ENCODE data around the gene TMEM35B. TPM values are rescaled to one million over a fixed set of nuclear protein-coding genes. Genes with fewer than 3 reads are reported as not detected.

The TMEM35B gene
- total and polyA plus RNA-seq, 9 of the 15 experiments (the other 6 are each of a cell fraction or from before 2014, with no cell fraction given) = 11.4 to 142 (median 21.4) TPM

DNA sequence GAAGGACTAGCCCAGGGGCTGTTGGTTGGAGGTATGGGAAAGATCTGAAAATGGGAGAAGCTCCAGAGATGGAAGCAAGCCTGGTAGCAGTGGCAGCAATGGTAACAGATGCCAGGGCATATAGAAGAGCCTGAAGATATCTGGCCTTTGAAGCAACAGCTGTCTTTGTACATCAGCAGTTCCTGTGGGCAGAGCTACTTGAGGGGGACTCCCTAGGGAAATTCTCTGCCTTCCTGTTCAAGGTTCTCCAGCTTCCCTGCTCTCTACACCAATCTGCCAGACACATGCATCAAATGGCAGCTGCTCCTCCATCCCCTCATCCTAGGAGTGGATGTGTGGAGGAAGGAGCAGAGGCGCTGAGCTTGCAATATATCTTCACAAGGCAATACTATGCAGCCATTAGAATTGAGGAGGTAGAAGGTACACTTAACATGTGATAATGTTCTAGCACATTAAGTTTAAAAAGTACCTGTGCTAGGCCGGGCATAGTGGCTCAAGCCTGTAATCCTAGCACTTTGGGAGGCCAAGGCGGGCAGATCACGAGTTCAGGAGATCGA lies 2.2 kb downstream of the TMEM35B start:
- CTCF ChIA-PET (ENCODE audit: low intra/inter-chr PET ratio) = no interaction called here
- no peak overlapping the region for H2AFZ ChIP-seq (ENCODE audit: low read depth, low read length)
- H3K4me3 ChIP-seq = no peak overlapping the region
- FAIRE-seq (no peak), DNase-seq (ENCODE audit: extremely low read depth in 1 of 4, low spot score in 3 of 4) (no peak), ATAC-seq (no peak)
- no peaks in the 10 kb centered on the region for H4K20me1 ChIP-seq (replicated peaks; ENCODE audit: control insufficient read depth, insufficient read depth, low read length)
- peaks cover 12% of the 10 kb centered on the region; the same call in 2 of the 3 replicates for H3K79me2 ChIP-seq (ENCODE audit: control insufficient read depth, insufficient read depth, low read length)
- peaks cover 3% of the 10 kb centered on the region for H3K9me1 ChIP-seq (ENCODE audit: control insufficient read depth, insufficient read depth, low read length)
- H3K9me3 ChIP-seq (replicated peaks; ENCODE audit: control insufficient read depth, insufficient read depth, low read depth, low read length) = no peaks in the 10 kb centered on the region
- TF ChIP-seq MAFG (tag; conservative IDR thresholded peaks at IDR 0.05) = peak; percentile 20; the same call in 1 of the 2 replicates
- no peak for TF ChIP-seq HDGF (IDR thresholded peaks at IDR 0.05)
- TF ChIP-seq LARP7 (IDR thresholded peaks at IDR 0.05) = no peak
- no peak for TF ChIP-seq RAD21 (CRISPR knock-in tag; conservative IDR thresholded peaks at IDR 0.05 in 1 of 2, IDR thresholded peaks at IDR 0.05 in 1 of 2)
- peak; percentile 41; the same call in 1 of the 2 replicates for TF ChIP-seq C11orf30 (IDR thresholded peaks at IDR 0.05; ENCODE audit: low read depth)
- peak; percentile 27; the same call in 1 of the 2 replicates for TF ChIP-seq MAFK (IDR thresholded peaks at IDR 0.05; ENCODE audit: low read length)
- TF ChIP-seq, protein P1, sequence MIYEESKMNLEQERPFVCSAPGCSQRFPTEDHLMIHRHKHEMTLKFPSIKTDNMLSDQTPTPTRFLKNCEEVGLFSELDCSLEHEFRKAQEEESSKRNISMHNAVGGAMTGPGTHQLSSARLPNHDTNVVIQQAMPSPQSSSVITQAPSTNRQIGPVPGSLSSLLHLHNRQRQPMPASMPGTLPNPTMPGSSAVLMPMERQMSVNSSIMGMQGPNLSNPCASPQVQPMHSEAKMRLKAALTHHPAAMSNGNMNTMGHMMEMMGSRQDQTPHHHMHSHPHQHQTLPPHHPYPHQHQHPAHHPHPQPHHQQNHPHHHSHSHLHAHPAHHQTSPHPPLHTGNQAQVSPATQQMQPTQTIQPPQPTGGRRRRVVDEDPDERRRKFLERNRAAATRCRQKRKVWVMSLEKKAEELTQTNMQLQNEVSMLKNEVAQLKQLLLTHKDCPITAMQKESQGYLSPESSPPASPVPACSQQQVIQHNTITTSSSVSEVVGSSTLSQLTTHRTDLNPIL (CRISPR knock-in tag; IDR thresholded peaks at IDR 0.05) = no peak
- TF ChIP-seq ZNF316 (IDR thresholded peaks at IDR 0.05) = peak; percentile 63
- H3K4me2 ChIP-seq (ENCODE audit: insufficient read depth, low read length) = no peak overlapping the region
- H3K9ac ChIP-seq (ENCODE audit: insufficient read depth in 1 of 2, low read depth in 2 of 2, low read length in 2 of 2) = no peak overlapping the region
- intact Hi-C loops (cut with micrococcal nuclease) (no loop called here), in situ Hi-C loops (cut with MboI) (no loop called here)
- H3K27ac ChIP-seq (ENCODE audit: extremely low read depth, low read depth, low read length) = no peak overlapping the region
- peaks cover 6 to 13% of the 10 kb centered on the region in 2 experiments for H3K4me1 ChIP-seq (replicated peaks in 1 of 2; ENCODE audit: control insufficient read depth in 2 of 2, insufficient read depth in 2 of 2, low read length in 2 of 2)
- no peaks in the 10 kb centered on the region for H3K27me3 ChIP-seq (ENCODE audit: control insufficient read depth in 2 of 2, insufficient read depth in 2 of 2, low read length in 2 of 2)
- WGBS (ENCODE audit: insufficient coverage, low coverage, missing lambda C conversion rate) = 84% methylated on average over 5 of the region's 5 CpGs
- POLR2A ChIA-PET = interaction anchor here (1.0 to 6.0 kb wide), 4 partner anchors 11 to 49 kb away, joined by 3 to 28 read pairs (median 9); partner anchors contain the start of gene ZMYM6
- BruUV-seq (replicated peaks) = no TSS peak
- peaks cover 14% of the 10 kb centered on the region; the same call in 2 of the 3 replicates for H3K36me3 ChIP-seq (ENCODE audit: control insufficient read depth, insufficient read depth, low read length)
